ENCODE results near the gene EVI5. TPM values are rescaled to one million over a fixed set of nuclear protein-coding genes. Genes with fewer than 3 reads are reported as not detected.

The EVI5 gene
- total and polyA plus RNA-seq, 10 of the 15 experiments (the other 5 are each of a cell fraction or from before 2014, with no cell fraction given): 0.27 to 6.8 (median 1.7) TPM

DNA sequence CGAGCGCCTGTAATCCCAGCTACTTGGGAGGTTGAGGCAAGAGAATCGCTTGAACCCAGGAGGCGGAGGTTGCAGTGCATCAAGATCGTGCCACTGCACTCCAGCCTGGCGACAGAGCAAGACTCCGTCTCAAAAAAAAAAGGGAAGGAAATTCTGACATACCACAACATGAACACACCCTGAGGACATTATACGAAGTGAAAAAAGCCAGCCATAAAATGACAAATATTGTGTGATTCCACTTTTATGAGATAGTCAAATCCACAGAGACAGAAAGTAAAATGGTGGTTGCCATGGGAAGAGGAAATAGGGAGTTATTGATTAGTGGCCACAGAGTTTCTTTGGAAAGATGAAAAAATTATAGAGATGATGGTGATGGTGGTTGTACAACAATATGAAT lies 41.7 kb downstream of the EVI5 start:
- Histone ChIP-seq H3K9ac (ENCODE audit: control insufficient read depth, insufficient read depth, low read length) (no peak overlapping the region), H3K9me3 (replicated peaks; ENCODE audit: control insufficient read depth, insufficient read depth, low read length) (no peaks in the 10 kb centered on the region), H4K20me1 (ENCODE audit: control insufficient read depth, insufficient read depth) (no peaks in the 10 kb centered on the region), H3K27ac (ENCODE audit: control insufficient read depth, insufficient read depth) (no peak overlapping the region), H3K36me3 (ENCODE audit: control insufficient read depth in 2 of 2, insufficient read depth in 2 of 2, low read length in 1 of 2) (no peaks in the 10 kb centered on the region), H3K4me1 (ENCODE audit: control insufficient read depth, insufficient read depth, low read length) (no peaks in the 10 kb centered on the region), H3K4me3 (no peak overlapping the region), H2AFZ (ENCODE audit: control insufficient read depth, low read depth, low read length) (no peak overlapping the region), H3K79me2 (ENCODE audit: control insufficient read depth, insufficient read depth, low read length) (no peaks in the 10 kb centered on the region), H3K4me2 (ENCODE audit: control insufficient read depth, insufficient read depth) (no peak overlapping the region), H3K27me3 (replicated peaks in 1 of 2; ENCODE audit: control insufficient read depth in 2 of 2, insufficient read depth in 2 of 2, low read length in 1 of 2) (no peaks in the 10 kb centered on the region)
- in situ Hi-C loops (cut with MboI) (no loop called here), intact Hi-C loops (cut with micrococcal nuclease; ENCODE audit: unreplicated experiment) (no loop called here)
- FAIRE-seq: no peak
- POLR2A ChIA-PET: no interaction called here
- RAD21 ChIA-PET (ENCODE audit: unreplicated experiment): no interaction called here
- WGBS (ENCODE audit: insufficient coverage, insufficient replicate concordance, low lambda C conversion rate, missing lambda C conversion rate): 51% methylated on average over 8 of the region's 8 CpGs
- TF ChIP-seq MXI1 (IDR thresholded peaks at IDR 0.05; ENCODE audit: low read depth, low read length) (no peak), RB1 (IDR thresholded peaks at IDR 0.05; ENCODE audit: borderline replicate concordance) (no peak), BACH1 (IDR thresholded peaks at IDR 0.05; ENCODE audit: borderline replicate concordance) (no peak), GABPA (IDR thresholded peaks at IDR 0.05; ENCODE audit: low read depth) (no peak), IKZF2 (IDR thresholded peaks at IDR 0.05) (no peak), CREB1 (IDR thresholded peaks at IDR 0.05; ENCODE audit: low read depth) (no peak), NFXL1 (IDR thresholded peaks at IDR 0.05; ENCODE audit: borderline replicate concordance) (no peak), FOS (IDR thresholded peaks at IDR 0.05; ENCODE audit: borderline replicate concordance, extremely low read depth, insufficient read length) (no peak), MTA3 (IDR thresholded peaks at IDR 0.05; ENCODE audit: borderline replicate concordance, low read length) (no peak), HDAC6 (IDR thresholded peaks at IDR 0.05; ENCODE audit: unreplicated experiment) (no peak), SMARCA5 (IDR thresholded peaks at IDR 0.05) (no peak), RELA (IDR thresholded peaks at IDR 0.05; ENCODE audit: borderline replicate concordance, partially characterized antibody) (no peak), ZNF24 (IDR thresholded peaks at IDR 0.05) (no peak), RAD21 (IDR thresholded peaks at IDR 0.05; ENCODE audit: insufficient read depth, low read depth, low read length) (no peak), ASH2L (IDR thresholded peaks at IDR 0.05; ENCODE audit: borderline replicate concordance, low read depth) (no peak), POLR2A (IDR thresholded peaks at IDR 0.05; ENCODE audit: low read depth, low read length) (no peak)
- DNase-seq (ENCODE audit: low read depth, low spot score): no peak
- ATAC-seq: no peak
- CTCF ChIA-PET: no interaction called here
- SMC1A ChIA-PET (ENCODE audit: uncharacterized antibody, unreplicated experiment): no interaction called here
- BruUV-seq (replicated peaks): no TSS peak
